Measurements from ENCODE around the gene TRABD2A. TPM values are rescaled to one million over a fixed set of nuclear protein-coding genes. Genes with fewer than 3 reads are reported as not detected.

TRABD2A gene
- total RNA-seq, 1 experiment from 2014 or later, result 1.7 TPM

- Histone ChIP-seq H2BK120ac (ENCODE audit: low read depth, low read length, poor library complexity, severe bottlenecking) (no peak overlapping the region), H3K23ac (ENCODE audit: insufficient read length, low read depth, low read length) (no peak overlapping the region), H2BK20ac (ENCODE audit: low read depth, low read length, poor library complexity, severe bottlenecking) (no peak overlapping the region), H3K9ac (ENCODE audit: extremely low read depth, insufficient read length, low read length) (no peak overlapping the region), H2BK5ac (ENCODE audit: insufficient read length, low read length) (no peak overlapping the region), H3K4ac (ENCODE audit: low read depth, low read length) (no peak overlapping the region), H3K27ac (ENCODE audit: insufficient read length, low read depth, low read length) (no peak overlapping the region), H2AK5ac (ENCODE audit: insufficient read length, low read length) (no peak overlapping the region), H3K79me1 (ENCODE audit: insufficient read depth, low read depth, low read length, poor library complexity, severe bottlenecking) (no peaks in the 10 kb centered on the region), H3K56ac (ENCODE audit: insufficient read length, low read depth, low read length) (no peak overlapping the region), H3K27me3 (ENCODE audit: insufficient read depth, low read length) (no peaks in the 10 kb centered on the region), H3K4me1 (ENCODE audit: insufficient read depth, low read length) (no peaks in the 10 kb centered on the region), H3K9me3 (ENCODE audit: control insufficient read depth, low read depth, low read length) (no peaks in the 10 kb centered on the region), H3K18ac (ENCODE audit: insufficient read length, low read depth, low read length) (no peak overlapping the region), H2BK12ac (ENCODE audit: insufficient read length, low read depth, low read length) (no peak overlapping the region), H3T11ph (ENCODE audit: low read length) (no peak overlapping the region), H3K4me2 (ENCODE audit: insufficient read depth, insufficient read length, low read length) (no peak overlapping the region), H2AFZ (ENCODE audit: low read length) (no peak overlapping the region), H4K8ac (replicated peaks; ENCODE audit: insufficient read length, low read depth, low read length) (no peak overlapping the region), H4K5ac (ENCODE audit: insufficient read length, low read depth, low read length) (no peak overlapping the region), H4K91ac (ENCODE audit: insufficient read length, low read depth, low read length) (no peak overlapping the region), H3K14ac (ENCODE audit: insufficient read depth, low read length) (no peak overlapping the region), H4K20me1 (ENCODE audit: control insufficient read depth, insufficient read depth, insufficient read length) (no peaks in the 10 kb centered on the region), H2BK15ac (ENCODE audit: low read depth, low read length) (no peak overlapping the region), H3K23me2 (ENCODE audit: insufficient read length, low read depth, low read length, poor library complexity, severe bottlenecking) (no peaks in the 10 kb centered on the region), H3K79me2 (ENCODE audit: insufficient read depth, low read length) (no peaks in the 10 kb centered on the region)
- Mint-ChIP-seq H3K27ac (no peak overlapping the region), H3K27me3 (ENCODE audit: low read depth) (peaks cover 46% of the 10 kb centered on the region), H3K4me3 (no peak overlapping the region), H3K36me3 (ENCODE audit: insufficient read depth in 1 of 3, low read depth in 3 of 3) (no peaks in the 10 kb centered on the region; a peak in 1 of 7 replicates), H3K4me1 (peaks cover 0 to 2% of the 10 kb centered on the region in 2 experiments; a peak in 2 of 4 replicates), H3K9me3 (no peaks in the 10 kb centered on the region)
- DNase-seq, result no peak
- WGBS (ENCODE audit: extremely low coverage, insufficient read length, low lambda C conversion rate), result no CpG with 5 or more reads among the region's 5 CpGs
- TF ChIP-seq CTCF (conservative IDR thresholded peaks at IDR 0.05), result no peak
Observed at GRCh38 chr2:84846041-84846663, 34.7 kb downstream of the TRABD2A start.
